ENCODE measurements around the gene OOSP2.

DNA sequence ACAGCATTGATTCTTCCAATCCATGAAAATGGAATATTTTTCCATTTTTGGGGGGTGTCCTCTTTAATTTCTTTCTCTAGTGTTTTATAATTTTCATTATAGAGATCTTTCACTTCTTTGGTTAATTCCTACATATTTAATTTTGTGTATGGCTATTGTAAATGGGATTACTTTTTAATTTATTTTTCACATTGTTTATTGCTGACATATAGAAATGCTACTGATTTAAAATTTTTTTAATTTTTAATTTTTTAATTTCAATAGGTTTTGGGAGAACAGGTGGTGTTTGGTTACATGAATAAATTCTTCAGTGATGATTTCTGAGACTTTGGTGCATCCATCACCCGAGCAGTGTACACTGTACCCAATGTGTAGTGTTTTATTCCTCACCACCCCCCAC lies 49.8 kb upstream of the OOSP2 start:
- TF ChIP-seq, protein P1, sequence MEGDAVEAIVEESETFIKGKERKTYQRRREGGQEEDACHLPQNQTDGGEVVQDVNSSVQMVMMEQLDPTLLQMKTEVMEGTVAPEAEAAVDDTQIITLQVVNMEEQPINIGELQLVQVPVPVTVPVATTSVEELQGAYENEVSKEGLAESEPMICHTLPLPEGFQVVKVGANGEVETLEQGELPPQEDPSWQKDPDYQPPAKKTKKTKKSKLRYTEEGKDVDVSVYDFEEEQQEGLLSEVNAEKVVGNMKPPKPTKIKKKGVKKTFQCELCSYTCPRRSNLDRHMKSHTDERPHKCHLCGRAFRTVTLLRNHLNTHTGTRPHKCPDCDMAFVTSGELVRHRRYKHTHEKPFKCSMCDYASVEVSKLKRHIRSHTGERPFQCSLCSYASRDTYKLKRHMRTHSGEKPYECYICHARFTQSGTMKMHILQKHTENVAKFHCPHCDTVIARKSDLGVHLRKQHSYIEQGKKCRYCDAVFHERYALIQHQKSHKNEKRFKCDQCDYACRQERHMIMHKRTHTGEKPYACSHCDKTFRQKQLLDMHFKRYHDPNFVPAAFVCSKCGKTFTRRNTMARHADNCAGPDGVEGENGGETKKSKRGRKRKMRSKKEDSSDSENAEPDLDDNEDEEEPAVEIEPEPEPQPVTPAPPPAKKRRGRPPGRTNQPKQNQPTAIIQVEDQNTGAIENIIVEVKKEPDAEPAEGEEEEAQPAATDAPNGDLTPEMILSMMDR (conservative IDR thresholded peaks at IDR 0.05 in 1 of 2, IDR thresholded peaks at IDR 0.05 in 1 of 2; ENCODE audit: low read depth in 1 of 2, low read length in 2 of 2): no peak
- TF ChIP-seq EZH2 (IDR thresholded peaks at IDR 0.05; ENCODE audit: low read length, missing control alignments): no peak
